KMS-11 (cell line): ENCODE results near the gene PIEZO1.

Experiments
- H2AFZ ChIP-seq: fragments of 200-600 bp; sonication (generic); 2 replicates; pipeline ENCODE4 v1.6.1; 2016; ENCODE audit warnings: antibody characterized with exemption, mixed run types, low read depth
- H3K27ac ChIP-seq: fragments of 200-600 bp; sonication (generic); 2 replicates; pipeline ENCODE4 v1.6.1; 2016; ENCODE audit warnings: mild to moderate bottlenecking, mixed run types
- H3K27me3 ChIP-seq: fragments of 200-600 bp; sonication (generic); 2 replicates; pipeline ENCODE4 v1.6.1; 2017; ENCODE audit warnings: mild to moderate bottlenecking, low read depth, mixed run types, moderate library complexity; ENCODE audit not compliant: insufficient read depth
- H3K36me3 ChIP-seq: fragments of 200-600 bp; sonication (generic); 2 replicates; pipeline ENCODE4 v1.6.1; 2017; ENCODE audit warnings: mild to moderate bottlenecking, mixed run types; ENCODE audit not compliant: insufficient read depth
- H3K4me1 ChIP-seq: fragments of 200-600 bp; sonication (generic); 2 replicates; pipeline ENCODE4 v1.6.1; 2016; ENCODE audit warnings: mild to moderate bottlenecking, low read depth, mixed run types; ENCODE audit not compliant: poor library complexity, severe bottlenecking
- H3K4me2 ChIP-seq: fragments of 200-600 bp; sonication (generic); 2 replicates; pipeline ENCODE4 v1.7.0; 2016; ENCODE audit warnings: mild to moderate bottlenecking, mixed run types
- H3K4me3 ChIP-seq: fragments of 200-600 bp; sonication (generic); IDR thresholded peaks from 2 replicates; pipeline ENCODE4 v1.6.1; 2017; ENCODE audit warnings: low read depth, low read length, mixed read lengths; ENCODE audit not compliant: insufficient read depth
- H3K79me2 ChIP-seq: fragments of 200-600 bp; sonication (generic); 2 replicates; pipeline ENCODE4 v1.6.1; 2016; ENCODE audit warnings: low read depth, mixed run types; ENCODE audit not compliant: insufficient read depth
- H3K9ac ChIP-seq: fragments of 200-600 bp; sonication (generic); 2 replicates; pipeline ENCODE4 v1.6.1; 2016; ENCODE audit warnings: mild to moderate bottlenecking, mixed run types
- H4K20me1 ChIP-seq: fragments of 200-600 bp; sonication (generic); 2 replicates; pipeline ENCODE4 v1.6.1; 2016; ENCODE audit warnings: mild to moderate bottlenecking, mixed run types; ENCODE audit not compliant: insufficient read depth
- TF ChIP-seq, protein P1 (sequence below): fragments of 200-600 bp; sonication (generic); conservative IDR thresholded peaks from 2 replicates; pipeline ENCODE4 v1.6.1; 2017; ENCODE audit warnings: low read depth, mild to moderate bottlenecking, antibody characterized with exemption, low read length, moderate library complexity, mixed read lengths

Gene PIEZO1

GRCh38 chr16:88805887-88806393 lies 20.9 kb upstream of the PIEZO1 start:
- Histone ChIP-seq H3K4me1 (peaks cover 35% of the 10 kb centered on the region), H3K79me2 (peaks cover 55% of the 10 kb centered on the region), H3K27me3 (no peaks in the 10 kb centered on the region), H3K27ac (no peak overlapping the region), H3K4me2 (no peak overlapping the region; the same call in 1 of the 2 replicates), H2AFZ (no peak overlapping the region), H3K4me3 (no peak overlapping the region), H3K36me3 (peaks cover 6% of the 10 kb centered on the region; the same call in 1 of the 2 replicates), H4K20me1 (no peaks in the 10 kb centered on the region; the same call in 1 of the 2 replicates), H3K9ac (no peak overlapping the region)
- TF ChIP-seq, protein P1, sequence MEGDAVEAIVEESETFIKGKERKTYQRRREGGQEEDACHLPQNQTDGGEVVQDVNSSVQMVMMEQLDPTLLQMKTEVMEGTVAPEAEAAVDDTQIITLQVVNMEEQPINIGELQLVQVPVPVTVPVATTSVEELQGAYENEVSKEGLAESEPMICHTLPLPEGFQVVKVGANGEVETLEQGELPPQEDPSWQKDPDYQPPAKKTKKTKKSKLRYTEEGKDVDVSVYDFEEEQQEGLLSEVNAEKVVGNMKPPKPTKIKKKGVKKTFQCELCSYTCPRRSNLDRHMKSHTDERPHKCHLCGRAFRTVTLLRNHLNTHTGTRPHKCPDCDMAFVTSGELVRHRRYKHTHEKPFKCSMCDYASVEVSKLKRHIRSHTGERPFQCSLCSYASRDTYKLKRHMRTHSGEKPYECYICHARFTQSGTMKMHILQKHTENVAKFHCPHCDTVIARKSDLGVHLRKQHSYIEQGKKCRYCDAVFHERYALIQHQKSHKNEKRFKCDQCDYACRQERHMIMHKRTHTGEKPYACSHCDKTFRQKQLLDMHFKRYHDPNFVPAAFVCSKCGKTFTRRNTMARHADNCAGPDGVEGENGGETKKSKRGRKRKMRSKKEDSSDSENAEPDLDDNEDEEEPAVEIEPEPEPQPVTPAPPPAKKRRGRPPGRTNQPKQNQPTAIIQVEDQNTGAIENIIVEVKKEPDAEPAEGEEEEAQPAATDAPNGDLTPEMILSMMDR = no peak

DNA sequence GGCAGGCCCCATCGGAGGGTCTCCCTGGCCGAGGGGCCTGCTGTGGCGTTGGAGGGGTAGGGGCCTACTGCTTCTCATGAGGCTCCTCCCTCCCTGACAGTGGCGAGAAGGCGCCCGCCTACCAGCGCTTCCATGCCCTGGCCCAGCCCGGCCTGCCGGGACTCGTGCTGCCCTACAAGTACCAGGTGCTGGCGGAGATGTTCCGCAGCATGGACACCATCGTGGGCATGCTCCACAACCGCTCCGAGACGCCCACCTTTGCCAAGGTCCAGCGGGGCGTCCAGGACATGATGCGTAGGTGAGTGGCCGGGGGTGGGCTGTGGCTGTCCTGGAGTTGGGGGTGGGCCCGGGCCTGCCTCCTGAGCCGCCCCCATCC lies 20.3 kb upstream of the PIEZO1 start:
- Histone ChIP-seq H3K27ac (no peak overlapping the region), H3K36me3 (peaks cover 6% of the 10 kb centered on the region; the same call in 1 of the 2 replicates), H3K27me3 (no peaks in the 10 kb centered on the region), H3K9ac (no peak overlapping the region), H4K20me1 (no peaks in the 10 kb centered on the region; the same call in 1 of the 2 replicates), H3K4me2 (peak overlapping the region; percentile 84), H3K4me1 (peaks cover 34% of the 10 kb centered on the region), H3K79me2 (peaks cover 49% of the 10 kb centered on the region), H2AFZ (no peak overlapping the region), H3K4me3 (no peak overlapping the region)
- TF ChIP-seq, protein P1 = no peak

DNA sequence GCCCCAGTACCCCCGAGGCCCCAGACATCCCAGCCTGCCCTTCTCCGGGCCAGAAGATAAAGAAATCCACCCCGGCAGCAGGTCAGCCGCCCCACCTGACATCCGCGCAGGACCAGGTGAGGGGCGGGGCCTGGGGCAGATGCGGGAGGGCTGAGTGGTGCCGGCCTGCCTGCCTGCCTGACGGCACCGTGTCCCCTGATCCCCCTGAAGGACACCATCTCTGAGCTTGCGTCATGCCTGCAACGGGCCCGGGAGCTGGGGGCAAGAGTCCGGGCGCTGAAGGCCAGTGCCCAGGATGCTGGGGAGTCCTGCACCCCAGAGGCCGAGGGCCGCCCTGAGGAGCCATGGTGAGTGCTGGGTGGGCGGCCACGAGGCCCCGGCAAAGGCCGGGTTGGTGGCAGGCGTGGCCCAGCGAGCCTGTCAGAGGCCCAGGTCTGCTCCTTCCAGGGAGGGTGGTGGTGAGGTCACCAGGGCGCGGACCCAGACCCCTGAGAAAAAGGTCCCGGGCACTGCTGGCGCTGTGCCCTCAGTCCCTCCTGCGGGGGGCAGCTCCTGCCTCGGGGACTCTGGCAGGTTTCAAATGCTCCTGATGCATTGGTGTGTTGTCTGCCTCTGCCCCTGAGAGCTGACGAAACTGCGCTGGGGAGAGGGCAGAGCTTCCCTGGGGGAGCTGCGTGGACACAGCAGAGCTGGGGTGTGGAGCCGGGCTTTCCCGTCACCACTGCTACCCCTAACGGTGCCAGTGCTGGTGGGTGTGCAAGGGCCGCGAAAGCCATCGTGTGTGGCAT lies 19.7 kb upstream of the PIEZO1 start:
- Histone ChIP-seq H3K9ac (peak overlapping the region; percentile 77), H3K79me2 (peaks cover 43% of the 10 kb centered on the region), H2AFZ (no peak overlapping the region), H3K36me3 (peaks cover 6% of the 10 kb centered on the region; the same call in 1 of the 2 replicates), H3K4me1 (peaks cover 28% of the 10 kb centered on the region), H3K4me2 (peak overlapping the region; percentile 84), H4K20me1 (no peaks in the 10 kb centered on the region; the same call in 1 of the 2 replicates), H3K4me3 (no peak overlapping the region), H3K27me3 (no peaks in the 10 kb centered on the region), H3K27ac (peak overlapping the region; percentile 28; the same call in 1 of the 2 replicates)
- TF ChIP-seq, protein P1 = no peak

GRCh38 chr16:88804173-88804551 lies 19.1 kb upstream of the PIEZO1 start:
- H4K20me1 ChIP-seq = no peaks in the 10 kb centered on the region; the same call in 1 of the 2 replicates
- H3K79me2 ChIP-seq = peaks cover 37% of the 10 kb centered on the region
- H3K4me3 ChIP-seq = no peak overlapping the region
- H3K36me3 ChIP-seq = peaks cover 6% of the 10 kb centered on the region; the same call in 1 of the 2 replicates
- H3K27me3 ChIP-seq = no peaks in the 10 kb centered on the region
- no peak overlapping the region for H2AFZ ChIP-seq
- H3K27ac ChIP-seq = peak overlapping the region; percentile 28; the same call in 1 of the 2 replicates
- H3K9ac ChIP-seq = peak overlapping the region; percentile 77
- TF ChIP-seq, protein P1 = no peak
- peak overlapping the region; percentile 84 for H3K4me2 ChIP-seq
- H3K4me1 ChIP-seq = peaks cover 24% of the 10 kb centered on the region
